ENCODE results near the gene DCC.

The DCC gene

GRCh38 chr18:52426462-52426861, 86.5 kb downstream of the DCC start:
- no peak for DNase-seq

DNA sequence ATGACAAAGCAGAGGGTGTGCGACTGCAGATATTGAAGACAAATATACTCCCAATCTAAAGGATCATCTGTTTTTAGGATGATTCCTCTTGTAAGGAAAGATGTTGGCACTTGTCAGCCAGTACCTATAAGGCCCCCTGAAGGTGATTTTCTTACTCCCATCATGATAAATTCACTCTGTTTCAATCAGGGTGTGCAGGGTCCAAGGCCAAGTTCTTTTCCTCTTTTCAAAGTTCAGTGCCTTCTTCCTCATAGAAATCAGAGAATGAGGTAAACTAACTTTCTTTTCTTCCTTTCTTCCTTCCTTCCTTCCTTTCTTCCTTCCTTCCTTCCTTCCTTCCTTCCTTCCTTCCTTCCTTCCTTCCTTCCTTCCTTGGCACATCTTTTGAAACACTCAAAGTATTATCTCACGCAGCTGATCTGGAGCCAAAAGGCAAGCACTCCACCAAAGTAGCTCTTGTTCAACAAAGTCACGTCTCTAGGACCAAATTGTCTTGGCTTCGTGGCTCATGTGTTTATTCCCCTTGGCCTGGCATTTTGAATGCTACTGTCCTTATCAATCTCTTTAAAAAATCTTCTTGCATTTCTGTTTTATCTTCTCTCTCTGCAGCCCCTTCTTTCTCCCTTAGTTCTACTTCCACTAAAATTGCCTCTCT, 87.7 kb downstream of the DCC start:
- no peak for DNase-seq

- no peak for DNase-seq
Measured at GRCh38 chr18:52431683-52432082, 91.7 kb downstream of the DCC start.

GRCh38 chr18:52433797-52434196, 93.8 kb downstream of the DCC start:
- DNase-seq: no peak

- DNase-seq: no peak
Measured at GRCh38 chr18:52435301-52435700, 95.3 kb downstream of the DCC start.

DNA sequence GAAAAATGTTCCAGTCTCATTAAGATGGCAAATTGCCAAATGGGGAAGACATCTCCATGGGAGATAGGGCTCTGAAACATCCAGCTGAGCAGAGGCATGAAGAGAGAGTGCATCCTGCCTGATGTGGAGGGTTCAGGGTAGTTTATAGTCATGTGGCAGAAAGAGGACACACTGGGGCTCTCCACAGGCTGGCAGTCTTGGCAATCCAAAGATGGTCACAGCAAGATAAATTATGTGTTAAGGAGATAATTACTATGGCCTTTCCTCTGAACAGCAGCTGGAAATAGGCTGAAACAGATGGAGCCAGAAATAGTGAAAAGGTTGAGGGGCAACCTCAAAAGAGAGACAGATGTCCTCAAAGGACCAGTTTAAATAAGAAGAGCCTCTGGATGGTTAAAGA, 97.2 kb downstream of the DCC start:
- DNase-seq: no peak

DNA sequence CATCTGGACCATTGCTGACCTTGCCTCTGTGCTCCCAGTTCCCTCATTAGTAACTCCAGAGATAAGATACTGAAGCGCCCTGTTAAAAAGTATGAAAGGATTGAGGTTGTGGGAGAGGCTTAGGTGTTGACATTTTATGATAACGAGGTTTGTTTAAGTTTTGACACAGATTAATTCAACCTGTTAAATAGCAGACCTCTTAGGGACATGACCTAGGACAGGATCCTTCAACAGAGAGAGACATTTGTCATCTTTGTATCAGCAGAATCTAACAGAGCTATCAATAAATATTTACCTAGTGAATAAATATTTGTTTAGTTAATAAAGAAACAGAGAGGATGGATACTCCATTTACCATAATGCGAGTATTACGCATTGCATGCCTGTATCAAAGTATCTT, 99.5 kb downstream of the DCC start:
- no peak for DNase-seq

GRCh38 chr18:52441794-52442193, 101.8 kb downstream of the DCC start:
- DNase-seq: no peak

GRCh38 chr18:52442686-52443085, 102.7 kb downstream of the DCC start:
- no peak for DNase-seq

- no peak for DNase-seq
Measured at GRCh38 chr18:52451256-52451655, 111.3 kb downstream of the DCC start.

- DNase-seq: no peak
Measured at GRCh38 chr18:52451851-52452250, 111.9 kb downstream of the DCC start.

GRCh38 chr18:52452427-52452826, 112.4 kb downstream of the DCC start:
- DNase-seq: no peak

DNA sequence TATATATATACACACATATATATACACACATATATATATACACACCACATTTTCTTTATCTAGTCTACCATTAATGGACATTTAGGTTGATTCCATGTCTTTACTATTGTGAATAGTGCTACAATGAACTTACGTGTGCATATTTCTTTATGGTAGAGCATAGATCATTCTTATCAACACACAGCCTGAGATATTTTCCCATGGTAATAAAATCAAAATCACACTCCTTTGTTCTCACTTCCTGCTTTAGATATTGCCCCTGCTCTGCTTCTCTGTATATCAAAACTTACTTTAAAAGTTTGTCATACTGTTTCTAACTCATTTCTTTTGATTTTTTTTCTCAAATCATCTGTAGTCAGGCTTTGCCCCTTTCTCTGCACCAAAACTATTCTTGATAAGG, 119.9 kb downstream of the DCC start:
- no peak for DNase-seq

DNA sequence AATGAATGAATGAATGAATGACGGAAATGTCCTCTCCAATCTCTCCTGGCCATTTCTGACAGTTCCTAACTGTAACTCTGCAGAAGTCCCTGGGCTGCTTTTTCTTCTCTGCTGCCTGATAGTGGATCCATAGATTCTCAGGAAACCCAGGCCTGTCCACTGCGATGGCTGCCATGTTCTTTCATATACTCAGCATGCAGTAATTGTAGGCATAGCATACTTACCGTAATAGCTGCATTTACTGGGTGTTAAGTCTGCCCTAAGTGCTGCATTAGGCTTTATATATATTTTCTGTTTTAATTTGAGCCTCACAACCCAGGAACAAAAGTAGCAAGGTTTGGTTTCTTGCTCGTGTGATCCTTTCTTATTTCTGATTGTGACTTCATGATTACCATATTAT, 122.9 kb downstream of the DCC start:
- DNase-seq: no peak

DNA sequence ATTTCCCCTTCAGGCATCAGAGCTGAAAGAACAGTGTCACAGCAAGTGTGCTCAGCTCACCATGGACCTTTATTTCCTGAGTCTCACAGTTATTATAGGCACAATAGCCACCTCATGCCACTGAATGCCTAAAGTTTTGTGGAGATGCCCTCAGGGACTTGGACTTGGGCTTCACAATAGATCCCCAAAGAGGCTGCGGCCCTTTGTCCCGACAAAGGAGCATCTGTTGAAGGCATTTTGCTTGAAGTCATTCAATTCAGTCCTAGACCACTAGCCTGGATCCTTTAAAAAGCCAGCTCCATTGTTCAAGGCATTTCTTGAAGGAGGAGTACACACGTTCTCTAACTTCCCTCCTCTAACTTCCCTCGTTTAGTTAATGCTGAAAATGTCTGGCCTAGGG, 125.4 kb downstream of the DCC start:
- no peak for DNase-seq

DNA sequence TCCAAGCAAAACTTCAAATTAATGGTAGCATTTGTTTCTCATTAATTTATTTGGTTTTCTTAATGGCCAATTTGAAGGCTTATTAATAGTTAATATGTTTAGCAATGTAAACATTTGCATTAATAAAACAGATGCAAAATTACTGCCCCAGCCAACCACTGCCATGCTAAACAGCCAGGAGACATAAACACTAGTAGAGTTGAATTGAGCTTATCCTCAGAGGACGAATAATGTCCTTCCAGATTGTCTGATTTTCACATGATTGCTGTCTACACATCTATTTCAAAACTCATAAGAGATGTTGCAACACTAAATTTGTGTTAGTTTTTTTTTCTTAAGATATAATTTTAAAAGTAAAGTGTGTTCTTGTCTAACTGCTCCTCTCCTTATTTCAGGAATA, 128.5 kb downstream of the DCC start:
- no peak for DNase-seq

- no peak for DNase-seq
Measured at GRCh38 chr18:52475325-52475724, 135.3 kb downstream of the DCC start.

- peak; percentile 10 for DNase-seq
Measured at GRCh38 chr18:52481116-52481515, 141.1 kb downstream of the DCC start.

GRCh38 chr18:52484977-52485376, 145.0 kb downstream of the DCC start:
- no peak for DNase-seq

- DNase-seq: no peak
Measured at GRCh38 chr18:52486052-52486451, 146.1 kb downstream of the DCC start.

DNA sequence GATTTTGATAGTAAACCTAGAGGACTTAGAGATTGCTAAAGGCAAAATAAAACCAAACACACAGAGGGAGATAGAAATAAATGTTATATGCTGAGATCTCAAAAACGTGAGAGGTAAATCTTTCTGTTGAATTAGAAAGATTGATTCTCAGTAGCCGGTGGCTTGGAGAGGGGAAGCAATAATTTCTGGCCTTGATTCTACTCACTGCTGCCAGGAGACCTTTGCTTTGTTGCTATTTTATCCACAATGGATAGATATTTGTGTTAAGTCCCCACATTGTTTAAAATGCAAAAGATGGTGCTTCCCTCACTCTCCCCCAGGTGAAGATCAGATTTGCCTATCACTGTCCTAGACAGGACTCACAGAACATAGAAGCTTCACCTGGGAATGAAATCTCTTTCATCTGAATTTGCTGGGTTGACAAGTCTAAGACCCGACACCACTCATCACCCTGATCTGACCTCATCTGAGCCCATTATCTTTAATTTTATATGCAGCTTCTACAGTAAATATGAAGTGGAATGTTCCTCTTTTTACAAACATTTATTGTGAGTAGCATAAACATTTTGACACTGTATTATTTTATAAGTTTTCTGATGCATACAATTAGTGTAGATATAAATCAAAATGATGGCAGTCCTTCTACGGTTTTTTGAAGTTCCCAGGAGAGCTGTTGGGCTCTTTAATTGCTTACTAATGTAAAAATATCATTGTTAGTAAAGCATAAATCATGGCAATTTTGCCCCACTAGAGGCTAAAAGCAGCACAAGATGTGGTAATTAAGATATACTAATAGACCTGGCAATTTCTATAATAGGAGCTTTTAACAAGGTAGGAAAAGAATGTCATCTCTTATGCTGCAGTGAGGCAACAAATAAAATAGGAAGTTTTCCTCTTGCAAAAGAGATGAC, 149.7 kb downstream of the DCC start:
- DNase-seq: no peak

GRCh38 chr18:52496426-52496825, 156.4 kb downstream of the DCC start:
- no peak for DNase-seq

DNA sequence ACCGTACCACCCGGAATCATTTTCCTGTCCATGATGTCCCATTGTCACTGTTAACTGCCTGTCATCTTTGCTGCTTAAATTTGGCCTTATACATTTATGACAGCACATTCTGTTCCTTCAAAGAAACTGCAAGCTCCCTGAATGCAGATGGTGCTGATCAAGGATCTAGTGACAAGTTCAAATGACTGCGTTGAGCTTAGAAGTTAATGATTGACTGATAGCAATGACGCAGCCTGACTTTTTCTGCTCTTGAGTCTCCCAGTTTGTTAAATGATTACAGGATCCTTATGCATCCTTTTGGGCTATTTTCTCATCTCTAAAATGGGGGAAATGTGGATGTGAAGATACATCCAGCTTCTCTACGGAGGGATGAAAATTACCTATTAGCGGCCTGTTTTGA, 159.0 kb downstream of the DCC start:
- no peak for DNase-seq

- DNase-seq: peak; percentile 9
Measured at GRCh38 chr18:52499644-52500043, 159.6 kb downstream of the DCC start.

GRCh38 chr18:52504589-52504988, 164.6 kb downstream of the DCC start:
- no peak for DNase-seq
